ENCODE data around the gene LRMDA.
A peak's percentile ranks its signal among the peaks of the same experiment; 100 is the strongest.

The LRMDA gene

DNA sequence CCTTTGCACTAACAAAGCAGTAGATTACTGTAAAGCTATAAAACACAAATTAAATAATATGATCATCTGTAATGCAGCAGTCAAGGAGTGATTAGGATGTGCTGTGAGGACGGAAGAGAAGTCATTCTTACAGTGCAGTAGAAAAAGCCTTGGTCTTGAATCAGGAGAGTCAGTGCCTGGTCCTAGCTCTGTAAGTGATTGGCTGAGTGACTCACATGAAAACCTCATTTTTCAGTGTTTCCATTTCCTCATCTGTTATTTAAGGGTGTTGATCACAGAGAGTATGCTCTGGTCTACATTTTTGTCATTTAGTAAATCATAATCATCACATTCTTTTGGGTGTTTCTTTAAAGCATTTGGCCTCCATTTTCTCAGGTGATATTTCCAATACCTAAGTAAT is 717.8 kb downstream of the LRMDA start:
- Mint-ChIP-seq H3K36me3 (ENCODE audit: low read depth) (peaks cover 54% of the 10 kb centered on the region), H3K27ac (no peak overlapping the region), H3K9me3 (peaks cover 93% of the 10 kb centered on the region), H3K27me3 (ENCODE audit: low read depth, poor library complexity) (no peaks in the 10 kb centered on the region), H3K4me1 (peaks cover 27% of the 10 kb centered on the region), H3K4me3 (no peak overlapping the region)
- DNase-seq, result no peak
- TF ChIP-seq, protein P1, sequence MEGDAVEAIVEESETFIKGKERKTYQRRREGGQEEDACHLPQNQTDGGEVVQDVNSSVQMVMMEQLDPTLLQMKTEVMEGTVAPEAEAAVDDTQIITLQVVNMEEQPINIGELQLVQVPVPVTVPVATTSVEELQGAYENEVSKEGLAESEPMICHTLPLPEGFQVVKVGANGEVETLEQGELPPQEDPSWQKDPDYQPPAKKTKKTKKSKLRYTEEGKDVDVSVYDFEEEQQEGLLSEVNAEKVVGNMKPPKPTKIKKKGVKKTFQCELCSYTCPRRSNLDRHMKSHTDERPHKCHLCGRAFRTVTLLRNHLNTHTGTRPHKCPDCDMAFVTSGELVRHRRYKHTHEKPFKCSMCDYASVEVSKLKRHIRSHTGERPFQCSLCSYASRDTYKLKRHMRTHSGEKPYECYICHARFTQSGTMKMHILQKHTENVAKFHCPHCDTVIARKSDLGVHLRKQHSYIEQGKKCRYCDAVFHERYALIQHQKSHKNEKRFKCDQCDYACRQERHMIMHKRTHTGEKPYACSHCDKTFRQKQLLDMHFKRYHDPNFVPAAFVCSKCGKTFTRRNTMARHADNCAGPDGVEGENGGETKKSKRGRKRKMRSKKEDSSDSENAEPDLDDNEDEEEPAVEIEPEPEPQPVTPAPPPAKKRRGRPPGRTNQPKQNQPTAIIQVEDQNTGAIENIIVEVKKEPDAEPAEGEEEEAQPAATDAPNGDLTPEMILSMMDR (IDR thresholded peaks at IDR 0.05), result no peak

GRCh38 chr10:76149602-76150138 is 718.2 kb downstream of the LRMDA start:
- Mint-ChIP-seq H3K4me3 (no peak overlapping the region), H3K4me1 (peaks cover 27% of the 10 kb centered on the region), H3K36me3 (ENCODE audit: low read depth) (peaks cover 56% of the 10 kb centered on the region), H3K9me3 (peaks cover 97% of the 10 kb centered on the region), H3K27ac (peak overlapping the region; percentile 99), H3K27me3 (ENCODE audit: low read depth, poor library complexity) (no peaks in the 10 kb centered on the region)
- DNase-seq, result no peak
- TF ChIP-seq, protein P1 (IDR thresholded peaks at IDR 0.05), result no peak

GRCh38 chr10:76150139-76150875 is 718.9 kb downstream of the LRMDA start:
- no peaks in the 10 kb centered on the region for H3K27me3 Mint-ChIP-seq (ENCODE audit: low read depth, poor library complexity)

DNA sequence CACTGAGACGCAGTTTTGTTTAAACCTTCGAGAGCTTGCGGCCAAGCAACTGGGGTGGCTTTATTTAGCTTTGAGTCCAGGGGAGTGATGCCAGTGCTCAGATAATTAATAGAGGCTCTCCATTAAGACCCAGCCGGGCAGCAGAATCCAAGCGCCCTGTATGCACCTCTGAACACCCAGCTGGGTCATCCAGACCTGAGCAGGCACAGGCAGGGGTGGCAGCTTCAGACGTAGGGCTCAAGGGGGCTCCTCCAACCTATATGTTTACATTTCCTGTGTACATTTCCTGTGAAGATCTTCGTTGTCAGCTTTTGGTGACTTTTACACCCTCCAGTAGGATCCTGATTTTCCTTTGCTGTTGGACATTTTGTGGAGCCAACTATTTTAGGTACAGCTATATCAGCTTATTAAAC is 719.5 kb downstream of the LRMDA start:
- Mint-ChIP-seq H3K4me1 (peaks cover 38% of the 10 kb centered on the region), H3K9me3 (peaks cover 88% of the 10 kb centered on the region), H3K27me3 (ENCODE audit: low read depth, poor library complexity) (no peaks in the 10 kb centered on the region), H3K36me3 (ENCODE audit: low read depth) (peaks cover 50% of the 10 kb centered on the region), H3K27ac (peak overlapping the region; percentile 99), H3K4me3 (no peak overlapping the region)
- TF ChIP-seq, protein P1 (IDR thresholded peaks at IDR 0.05), result no peak
- DNase-seq, result peak; percentile 6

More at GRCh38 chr10:76150139-76150875, 718.9 kb downstream of the LRMDA start:
- Mint-ChIP-seq H3K9me3 (peaks cover 94% of the 10 kb centered on the region), H3K4me1 (peaks cover 32% of the 10 kb centered on the region), H3K4me3 (peak overlapping the region; percentile 60), H3K27ac (peak overlapping the region; percentile 99), H3K36me3 (ENCODE audit: low read depth) (peaks cover 54% of the 10 kb centered on the region)
- TF ChIP-seq, protein P1 (IDR thresholded peaks at IDR 0.05), result no peak
- DNase-seq, result peak; percentile 14

- DNase-seq, result no peak
- Mint-ChIP-seq H3K27me3 (ENCODE audit: low read depth, poor library complexity) (no peaks in the 10 kb centered on the region), H3K4me1 (peaks cover 43% of the 10 kb centered on the region), H3K4me3 (no peak overlapping the region), H3K9me3 (peaks cover 76% of the 10 kb centered on the region), H3K36me3 (ENCODE audit: low read depth) (peaks cover 46% of the 10 kb centered on the region), H3K27ac (no peak overlapping the region)
- TF ChIP-seq, protein P1 (IDR thresholded peaks at IDR 0.05), result no peak
Observed at GRCh38 chr10:76152186-76152585, 720.8 kb downstream of the LRMDA start.

GRCh38 chr10:76155961-76156360 is 724.5 kb downstream of the LRMDA start:
- no peaks in the 10 kb centered on the region for H3K27me3 Mint-ChIP-seq (ENCODE audit: low read depth, poor library complexity)
- no peak overlapping the region for H3K27ac Mint-ChIP-seq
- TF ChIP-seq, protein P1 (IDR thresholded peaks at IDR 0.05), result no peak
- H3K4me1 Mint-ChIP-seq, result peaks cover 25% of the 10 kb centered on the region
- no peak overlapping the region for H3K4me3 Mint-ChIP-seq
- peaks cover 19% of the 10 kb centered on the region for H3K36me3 Mint-ChIP-seq (ENCODE audit: low read depth)
- no peak for DNase-seq
- peaks cover 44% of the 10 kb centered on the region for H3K9me3 Mint-ChIP-seq

Data from nephron progenitor cell (in vitro differentiated cells).